A673 (cell line): ENCODE measurements around the gene IFIT3. TPM values are rescaled to one million over a fixed set of nuclear protein-coding genes. Genes with fewer than 3 reads are reported as not detected.

Experiments
- BruUV-seq: library from RNA; stranded (reverse); fragments of 400-500 nt; replicated peaks from 2 replicates; lab custom pipeline; 2021; lab: Mats Ljungman, UMichigan
- CTCF ChIA-PET: fragments of 300-600 bp; sonication (Branson Sonifier 250); formaldehyde crosslinking; loops from one replicate; lab custom pipeline; 2022; ENCODE audit warnings: antibody characterized with exemption; lab: Charles Lee
- POLR2A ChIA-PET: fragments of 300-600 bp; sonication (Branson Sonifier 250); formaldehyde crosslinking; loops from one replicate; lab custom pipeline; 2022; ENCODE audit warnings: antibody characterized with exemption; ENCODE audit not compliant: low non-redundant PET; lab: Charles Lee
- DNase-seq: peaks from one replicate; pipeline ENCODE4 v3.0.0-alpha.2; 2015; ENCODE audit warnings: low spot score
- H3K27ac ChIP-seq: fragments of 200-600 bp; sonication (generic); 2 replicates; pipeline ENCODE4 v1.5.1; 2016; ENCODE audit warnings: mixed run types, low read depth, mild to moderate bottlenecking, mixed read lengths, antibody characterized with exemption, low read length; ENCODE audit not compliant: poor library complexity, severe bottlenecking
- H3K27me3 ChIP-seq: fragments of 200-600 bp; sonication (generic); replicated peaks from 2 replicates; pipeline ENCODE4 v1.6.1; 2017; ENCODE audit warnings: mixed run types, low read depth, mild to moderate bottlenecking, mixed read lengths, antibody characterized with exemption, low read length; ENCODE audit not compliant: insufficient read depth, poor library complexity
- H3K36me3 ChIP-seq: fragments of 200-600 bp; sonication (generic); 2 replicates; pipeline ENCODE4 v1.6.1; 2016; ENCODE audit warnings: mixed run types, mild to moderate bottlenecking, mixed read lengths, antibody characterized with exemption, low read length; ENCODE audit not compliant: insufficient read depth, poor library complexity, severe bottlenecking
- H3K4me1 ChIP-seq: fragments of 200-600 bp; sonication (generic); 2 replicates; pipeline ENCODE4 v1.6.1; 2017; ENCODE audit warnings: mixed run types, mild to moderate bottlenecking, mixed read lengths, antibody characterized with exemption, low read length; ENCODE audit not compliant: insufficient read depth, poor library complexity, severe bottlenecking
- H3K4me3 ChIP-seq: fragments of 200-600 bp; sonication (generic); 2 replicates; pipeline ENCODE4 v1.5.1; 2016; ENCODE audit warnings: low read depth, mixed run types, mild to moderate bottlenecking, mixed read lengths, low read length; ENCODE audit not compliant: poor library complexity, severe bottlenecking
- H3K9me3 ChIP-seq: fragments of 200-600 bp; sonication (generic); 2 replicates; pipeline ENCODE4 v1.6.1; 2016; ENCODE audit warnings: mixed run types, low read depth, mild to moderate bottlenecking, mixed read lengths, antibody characterized with exemption, low read length; ENCODE audit not compliant: poor library complexity, severe bottlenecking
- CTCF ChIP-seq: fragments of 300-800, 200-600 bp; sonication (generic); conservative IDR thresholded peaks from 2 replicates; pipeline ENCODE4 v1.5.1; 2017; ENCODE audit warnings: low read depth, mild to moderate bottlenecking, antibody characterized with exemption, low read length, moderate library complexity, mixed read lengths
- EZH2 ChIP-seq: fragments of 200-600 bp; sonication (generic); IDR thresholded peaks from 2 replicates; pipeline ENCODE4 v1.6.1; 2017; ENCODE audit warnings: borderline replicate concordance, low read depth, mild to moderate bottlenecking, mixed read lengths, antibody characterized with exemption, low read length; ENCODE audit not compliant: poor library complexity, severe bottlenecking
- intact Hi-C: fragments of 100-400 bp; cut with micrococcal nuclease; formaldehyde crosslinking; loops from one replicate; pipeline ENCODE4 v1.10.0; 2022; ENCODE audit not compliant: unreplicated experiment
- total RNA-seq: library from RNA; stranded (reverse); gene quantifications from 2 replicates; pipeline ENCODE4 v1.2.3, GENCODE V29; 2021

The IFIT3 gene
- total RNA-seq, 1 experiment from 2014 or later = 6.7 TPM

GRCh38 chr10:89335226-89335625 is 7.4 kb downstream of the IFIT3 start:
- peaks cover 19% of the 10 kb centered on the region for H3K4me1 ChIP-seq
- H3K27me3 ChIP-seq = no peaks in the 10 kb centered on the region
- intact Hi-C loops = no loop called here
- H3K27ac ChIP-seq = no peak overlapping the region
- TF ChIP-seq EZH2 (no peak), CTCF (no peak)
- BruUV-seq = no TSS peak
- no peaks in the 10 kb centered on the region for H3K9me3 ChIP-seq
- H3K4me3 ChIP-seq = no peak overlapping the region
- DNase-seq = no peak
- no peaks in the 10 kb centered on the region for H3K36me3 ChIP-seq
- POLR2A ChIA-PET = no interaction called here
- CTCF ChIA-PET = no interaction called here

GRCh38 chr10:89336241-89336640 is 8.4 kb downstream of the IFIT3 start:
- CTCF ChIA-PET = no interaction called here
- Histone ChIP-seq H3K9me3 (no peaks in the 10 kb centered on the region), H3K27ac (no peak overlapping the region), H3K4me3 (no peak overlapping the region), H3K27me3 (no peaks in the 10 kb centered on the region), H3K4me1 (peaks cover 19% of the 10 kb centered on the region), H3K36me3 (no peaks in the 10 kb centered on the region)
- intact Hi-C loops = no loop called here
- BruUV-seq = no TSS peak
- no peak for TF ChIP-seq CTCF
- no peak for TF ChIP-seq EZH2
- no peak for DNase-seq
- POLR2A ChIA-PET = no interaction called here

- Histone ChIP-seq H3K36me3 (no peaks in the 10 kb centered on the region), H3K27me3 (no peaks in the 10 kb centered on the region), H3K4me3 (no peak overlapping the region), H3K4me1 (peaks cover 22% of the 10 kb centered on the region), H3K27ac (no peak overlapping the region), H3K9me3 (no peaks in the 10 kb centered on the region)
- TF ChIP-seq EZH2 (no peak), CTCF (no peak)
- peak; percentile 51 for DNase-seq
- ChIA-PET CTCF (no interaction called here), POLR2A (no interaction called here)
- intact Hi-C loops = no loop called here
- no TSS peak for BruUV-seq
Measured at GRCh38 chr10:89337484-89337883, 9.7 kb downstream of the IFIT3 start.
